GM12875 (cell line): ENCODE results near the gene FERMT3.

Experiments
- H3K4me3 ChIP-seq: one replicate; pipeline ENCODE4 v1.5.1; 2011; ENCODE audit warnings: low read depth, low read length, control low read depth
- TF ChIP-seq, protein P1 (sequence below): IDR thresholded peaks from 2 replicates; pipeline ENCODE4 v1.5.1; 2011; ENCODE audit warnings: low read depth, mild to moderate bottlenecking, control low read depth, inconsistent platforms, low read length, moderate library complexity, borderline replicate concordance; ENCODE audit not compliant: insufficient read depth

Gene FERMT3

DNA sequence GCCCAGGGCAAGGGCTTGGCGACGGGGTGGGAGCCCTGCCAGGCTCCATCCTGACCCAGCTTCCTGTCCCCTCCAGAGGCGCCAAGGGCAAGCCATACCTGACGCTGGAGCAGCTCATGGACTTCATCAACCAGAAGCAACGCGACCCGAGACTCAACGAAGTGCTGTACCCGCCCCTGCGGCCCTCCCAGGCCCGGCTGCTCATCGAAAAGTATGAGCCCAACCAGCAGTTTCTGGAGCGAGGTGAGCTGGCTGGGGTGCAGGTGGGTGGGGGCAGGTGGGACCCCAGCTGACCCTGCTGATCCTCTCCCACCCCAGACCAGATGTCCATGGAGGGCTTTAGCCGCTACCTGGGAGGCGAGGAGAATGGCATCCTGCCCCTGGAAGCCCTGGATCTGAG is 49.8 kb downstream of the FERMT3 start:
- TF ChIP-seq, protein P1, sequence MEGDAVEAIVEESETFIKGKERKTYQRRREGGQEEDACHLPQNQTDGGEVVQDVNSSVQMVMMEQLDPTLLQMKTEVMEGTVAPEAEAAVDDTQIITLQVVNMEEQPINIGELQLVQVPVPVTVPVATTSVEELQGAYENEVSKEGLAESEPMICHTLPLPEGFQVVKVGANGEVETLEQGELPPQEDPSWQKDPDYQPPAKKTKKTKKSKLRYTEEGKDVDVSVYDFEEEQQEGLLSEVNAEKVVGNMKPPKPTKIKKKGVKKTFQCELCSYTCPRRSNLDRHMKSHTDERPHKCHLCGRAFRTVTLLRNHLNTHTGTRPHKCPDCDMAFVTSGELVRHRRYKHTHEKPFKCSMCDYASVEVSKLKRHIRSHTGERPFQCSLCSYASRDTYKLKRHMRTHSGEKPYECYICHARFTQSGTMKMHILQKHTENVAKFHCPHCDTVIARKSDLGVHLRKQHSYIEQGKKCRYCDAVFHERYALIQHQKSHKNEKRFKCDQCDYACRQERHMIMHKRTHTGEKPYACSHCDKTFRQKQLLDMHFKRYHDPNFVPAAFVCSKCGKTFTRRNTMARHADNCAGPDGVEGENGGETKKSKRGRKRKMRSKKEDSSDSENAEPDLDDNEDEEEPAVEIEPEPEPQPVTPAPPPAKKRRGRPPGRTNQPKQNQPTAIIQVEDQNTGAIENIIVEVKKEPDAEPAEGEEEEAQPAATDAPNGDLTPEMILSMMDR: no peak
- H3K4me3 ChIP-seq: no peak overlapping the region

DNA sequence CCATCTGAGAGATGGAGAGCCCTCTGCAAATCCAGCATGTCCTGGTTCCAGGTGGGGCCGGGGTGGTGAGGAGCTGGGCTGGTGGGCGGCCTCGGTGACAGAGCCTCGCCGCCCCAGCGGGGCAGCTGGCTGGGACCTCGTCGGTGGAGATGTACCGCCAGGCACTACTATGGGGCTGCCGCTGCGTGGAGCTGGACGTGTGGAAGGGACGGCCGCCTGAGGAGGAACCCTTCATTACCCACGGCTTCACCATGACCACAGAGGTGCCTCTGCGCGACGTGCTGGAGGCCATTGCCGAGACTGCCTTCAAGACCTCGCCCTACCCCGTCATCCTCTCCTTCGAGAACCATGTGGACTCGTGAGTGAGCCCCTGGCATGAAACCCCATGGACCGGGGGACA is 51.8 kb downstream of the FERMT3 start:
- TF ChIP-seq, protein P1: no peak
- H3K4me3 ChIP-seq: no peak overlapping the region

DNA sequence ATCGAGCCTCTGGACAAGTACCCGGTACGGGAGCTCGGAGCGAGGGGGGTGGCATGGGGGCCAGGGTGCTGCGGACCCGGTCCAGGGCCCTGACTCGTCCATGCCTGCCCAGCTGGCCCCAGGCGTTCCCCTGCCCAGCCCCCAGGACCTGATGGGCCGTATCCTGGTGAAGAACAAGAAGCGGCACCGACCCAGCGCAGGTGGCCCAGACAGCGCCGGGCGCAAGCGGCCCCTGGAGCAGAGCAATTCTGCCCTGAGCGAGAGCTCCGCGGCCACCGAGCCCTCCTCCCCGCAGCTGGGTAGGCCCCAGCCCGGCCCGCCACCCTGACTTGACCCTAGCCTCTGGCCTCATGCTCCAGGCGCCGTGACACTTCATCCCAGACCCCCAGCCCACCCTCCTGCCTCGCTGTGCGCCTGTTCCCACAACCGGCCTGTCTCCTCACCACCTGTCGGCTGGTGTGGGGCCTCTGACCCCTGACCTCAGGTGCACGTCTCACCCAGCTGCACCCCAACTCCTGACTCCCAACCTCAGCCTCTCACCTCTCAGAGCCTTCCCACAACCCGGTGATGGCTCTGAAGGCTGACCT is 52.5 kb downstream of the FERMT3 start:
- TF ChIP-seq, protein P1: no peak
- H3K4me3 ChIP-seq: no peak overlapping the region

DNA sequence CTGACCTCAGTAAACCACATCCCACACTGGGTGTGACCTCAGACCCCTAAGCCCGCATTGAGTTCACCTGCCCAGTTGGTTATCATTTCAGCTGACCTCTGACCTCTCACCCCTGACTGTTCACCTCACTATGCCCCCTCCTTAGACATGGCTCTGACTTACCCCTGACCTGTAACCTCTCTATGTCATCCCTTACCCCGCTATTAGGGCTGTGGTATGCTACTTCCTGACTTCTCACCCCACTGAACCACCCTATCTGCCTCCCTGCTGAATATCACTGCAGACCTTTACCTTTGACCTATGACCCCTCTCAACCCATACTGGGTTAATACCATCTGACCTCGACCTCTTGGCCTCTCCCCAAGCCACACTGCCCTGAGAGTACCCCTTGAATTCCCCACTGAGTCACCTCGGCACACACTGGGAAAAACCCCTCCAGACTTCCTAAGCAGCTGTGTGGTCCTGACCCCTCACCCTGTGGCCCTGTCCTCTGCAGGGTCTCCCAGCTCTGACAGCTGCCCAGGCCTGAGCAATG is 53.1 kb downstream of the FERMT3 start:
- H3K4me3 ChIP-seq: no peak overlapping the region
- TF ChIP-seq, protein P1: no peak

DNA sequence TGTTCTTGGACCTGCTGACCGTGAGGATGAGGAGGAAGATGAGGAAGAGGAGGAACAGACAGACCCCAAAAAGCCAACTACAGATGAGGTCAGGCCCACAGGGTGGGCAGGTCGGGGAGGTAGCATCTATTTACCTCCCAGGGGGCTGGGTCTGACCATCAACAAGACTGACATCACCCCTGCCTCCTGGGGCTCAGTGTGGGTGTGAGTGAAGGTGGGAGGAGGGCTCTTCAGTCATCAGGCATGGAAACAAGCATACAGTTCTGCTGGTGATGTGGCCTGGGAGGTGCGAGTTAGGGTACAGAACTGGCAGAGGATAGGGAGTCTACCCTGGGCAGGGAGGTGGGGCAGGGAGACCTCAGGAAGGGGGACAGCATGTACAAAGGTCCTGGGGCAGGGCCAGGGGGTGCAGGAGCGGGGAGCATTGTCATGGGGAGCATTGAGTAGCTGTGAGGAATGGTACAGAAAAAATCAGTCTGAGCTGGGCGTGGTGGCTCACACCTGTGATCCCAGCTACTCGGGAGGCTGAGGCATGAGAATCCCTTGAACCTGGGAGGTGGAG is 53.7 kb downstream of the FERMT3 start:
- TF ChIP-seq, protein P1: no peak
- H3K4me3 ChIP-seq: no peak overlapping the region

DNA sequence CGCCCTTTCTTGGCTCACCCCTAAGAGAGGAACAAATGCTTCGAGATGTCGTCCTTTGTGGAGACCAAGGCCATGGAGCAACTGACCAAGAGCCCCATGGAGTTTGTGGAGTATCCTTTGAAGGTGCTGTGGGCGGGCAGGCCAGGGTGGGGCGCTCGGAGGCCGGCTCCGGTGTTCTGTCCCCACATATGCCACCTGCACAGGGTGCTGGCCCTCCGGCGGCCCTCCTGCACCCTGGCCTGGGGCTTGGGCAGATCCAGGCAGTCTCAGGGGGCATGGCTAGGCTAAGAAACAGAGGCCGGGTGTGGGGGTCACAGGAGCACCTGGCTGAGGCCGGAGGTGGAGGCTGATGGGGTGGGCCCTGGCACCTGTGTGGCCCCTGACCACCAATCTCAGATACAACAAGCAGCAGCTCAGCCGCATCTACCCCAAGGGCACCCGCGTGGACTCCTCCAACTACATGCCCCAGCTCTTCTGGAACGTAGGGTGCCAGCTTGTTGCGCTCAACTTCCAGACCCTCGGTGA is 55.1 kb downstream of the FERMT3 start:
- no peak overlapping the region for H3K4me3 ChIP-seq
- TF ChIP-seq, protein P1: no peak

DNA sequence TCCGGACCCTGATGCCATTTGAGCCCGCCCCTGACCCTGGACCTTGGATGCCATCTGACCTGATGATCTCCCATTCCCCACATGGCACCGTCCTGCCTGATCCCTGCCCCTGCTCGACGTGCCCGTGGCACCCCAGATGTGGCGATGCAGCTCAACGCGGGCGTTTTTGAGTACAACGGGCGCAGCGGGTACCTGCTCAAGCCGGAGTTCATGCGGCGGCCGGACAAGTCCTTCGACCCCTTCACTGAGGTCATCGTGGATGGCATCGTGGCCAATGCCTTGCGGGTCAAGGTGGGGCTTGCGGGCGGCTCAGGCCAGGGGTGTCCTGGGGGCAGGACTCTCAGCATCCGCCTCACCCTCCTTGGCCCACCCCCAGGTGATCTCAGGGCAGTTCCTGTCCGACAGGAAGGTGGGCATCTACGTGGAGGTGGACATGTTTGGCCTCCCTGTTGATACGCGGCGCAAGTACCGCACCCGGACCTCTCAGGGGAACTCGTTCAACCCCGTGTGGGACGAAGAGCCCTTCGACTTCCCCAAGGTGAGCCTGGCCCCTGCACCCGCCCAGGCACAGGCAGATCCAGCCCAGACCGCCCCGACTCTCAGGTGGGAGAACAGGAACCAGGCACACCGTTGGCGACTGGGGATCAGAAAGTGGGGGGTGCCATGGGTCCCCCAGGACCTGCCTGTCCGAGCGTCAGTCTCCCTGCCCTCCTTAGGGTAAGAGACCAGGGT is 55.9 kb downstream of the FERMT3 start:
- no peak overlapping the region for H3K4me3 ChIP-seq
- TF ChIP-seq, protein P1: no peak
